ENCODE measurements around the gene ZNF786. TPM values are rescaled to one million over a fixed set of nuclear protein-coding genes. Genes with fewer than 3 reads are reported as not detected.
A peak's percentile ranks its signal among the peaks of the same experiment; 100 is the strongest.
"Not testable (repeated sequence)": the region's sequence is repeated elsewhere in the genome, so short reads cannot be mapped to it uniquely, and the experiment has no call there.

Gene ZNF786
- polyA plus RNA-seq, 3 donors = 1.5 to 1.9 (median 1.7) TPM

DNA sequence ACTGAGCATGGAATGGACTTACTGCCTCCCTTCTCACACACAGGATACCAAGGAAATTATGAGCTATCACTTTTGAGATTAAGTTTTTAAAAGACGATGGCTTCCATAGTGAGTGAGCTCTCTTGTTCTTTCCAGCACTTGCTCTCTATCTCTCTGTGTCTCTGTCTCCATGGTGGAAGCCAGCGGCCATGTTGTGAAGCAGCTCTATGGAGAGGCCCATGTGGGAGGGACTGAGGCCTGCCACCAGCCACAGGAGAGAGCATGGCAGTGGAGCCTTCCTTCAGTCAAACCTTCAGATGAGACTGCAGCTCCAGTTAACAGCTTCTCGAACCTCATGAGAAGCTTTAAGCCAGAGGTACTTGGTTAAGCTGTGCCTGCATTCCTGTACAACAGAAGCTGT is 41.7 kb downstream of the ZNF786 start:
- WGBS, 3 donors = 63 to 82% (median 81%) methylated on average over 3 of the region's 3 CpGs
- no peak overlapping the region for H3K27ac ChIP-seq (ENCODE audit: low read depth, low read length)

GRCh38 chr7:149046416-149046815 is 44.1 kb downstream of the ZNF786 start:
- no peak overlapping the region for H3K27ac ChIP-seq (ENCODE audit: low read depth, low read length)
- 94 to 98% (median 96%) methylated on average over 2 of the region's 2 CpGs for WGBS, 3 donors

DNA sequence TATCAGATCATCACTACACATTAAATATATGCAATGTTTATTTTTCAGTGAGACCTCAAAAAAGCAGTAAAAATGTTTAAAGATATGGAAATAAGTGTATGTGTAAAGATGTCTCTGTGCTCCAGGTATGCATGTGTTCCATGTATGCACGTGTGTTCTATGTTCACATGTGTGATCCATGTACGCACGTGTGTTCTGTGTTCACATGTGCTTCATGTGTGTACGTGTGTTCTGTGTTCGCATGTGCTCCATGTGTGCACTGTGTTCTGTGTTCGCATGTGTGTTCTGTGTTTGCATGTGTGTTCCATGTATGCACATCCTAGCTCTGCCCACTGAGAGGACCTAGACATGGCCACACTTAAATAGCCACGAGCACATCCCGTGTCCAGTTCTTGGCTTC is 46.6 kb downstream of the ZNF786 start:
- no peak overlapping the region for H3K27ac ChIP-seq (ENCODE audit: low read depth, low read length)
- WGBS, 3 donors = 88 to 91% (median 89%) methylated on average over 8 of the region's 8 CpGs

DNA sequence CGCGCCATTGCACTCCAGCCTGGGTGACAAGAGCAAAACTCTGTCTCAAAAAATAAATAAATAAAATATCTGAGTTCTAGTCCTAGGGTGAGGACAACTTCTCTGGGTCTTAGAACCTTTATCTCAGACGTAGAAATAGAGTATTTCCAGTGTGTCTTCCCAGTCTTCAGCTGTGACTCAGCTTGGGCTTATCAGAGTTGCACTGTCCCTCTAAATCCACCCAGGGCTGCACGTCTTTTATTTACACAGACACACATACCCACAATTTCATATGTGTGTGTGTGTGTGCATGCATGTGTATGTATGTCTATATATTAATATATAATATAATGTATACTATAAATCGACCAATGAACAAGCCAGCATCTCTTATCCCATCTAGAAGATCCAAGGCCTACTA is 49.2 kb downstream of the ZNF786 start:
- 82 to 85% (median 82%) methylated on average over 5 of the region's 5 CpGs for WGBS, 3 donors
- no peak overlapping the region for H3K27ac ChIP-seq (ENCODE audit: low read depth, low read length)

- WGBS, 3 donors = 95% methylated on average over 15 to 32 of the region's 32 CpGs
- not testable (repeated sequence) for H3K27ac ChIP-seq (ENCODE audit: low read depth, low read length)
Measured at GRCh38 chr7:149038641-149039040, 51.9 kb downstream of the ZNF786 start.

DNA sequence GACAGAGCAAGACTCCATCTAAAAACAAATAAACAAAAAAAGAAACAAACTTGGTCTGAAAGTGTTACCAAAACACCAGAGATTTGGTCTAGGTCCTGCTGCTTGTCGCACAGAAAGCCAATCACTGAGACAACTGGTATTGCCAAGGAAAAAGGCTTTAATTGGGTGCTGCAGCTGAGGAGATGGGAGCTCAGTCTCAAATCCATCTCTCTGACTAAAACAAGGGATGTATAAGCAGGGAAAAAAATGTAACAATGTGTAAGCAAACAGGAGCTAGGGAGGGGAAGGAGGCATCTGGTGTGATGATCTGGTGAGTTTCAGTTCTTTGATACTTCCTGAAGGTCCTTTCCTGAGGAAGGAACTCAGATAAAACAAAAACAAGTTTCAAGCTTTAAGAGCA is 53.8 kb downstream of the ZNF786 start:
- 94 to 100% (median 98%) methylated on average over 1 of the region's 1 CpG for WGBS, 3 donors
- H3K27ac ChIP-seq (ENCODE audit: low read depth, low read length) = no peak overlapping the region

- WGBS, 3 donors = 96 to 97% (median 96%) methylated on average over 3 of the region's 3 CpGs
Measured at GRCh38 chr7:149031353-149031910, 59.1 kb downstream of the ZNF786 start.

DNA sequence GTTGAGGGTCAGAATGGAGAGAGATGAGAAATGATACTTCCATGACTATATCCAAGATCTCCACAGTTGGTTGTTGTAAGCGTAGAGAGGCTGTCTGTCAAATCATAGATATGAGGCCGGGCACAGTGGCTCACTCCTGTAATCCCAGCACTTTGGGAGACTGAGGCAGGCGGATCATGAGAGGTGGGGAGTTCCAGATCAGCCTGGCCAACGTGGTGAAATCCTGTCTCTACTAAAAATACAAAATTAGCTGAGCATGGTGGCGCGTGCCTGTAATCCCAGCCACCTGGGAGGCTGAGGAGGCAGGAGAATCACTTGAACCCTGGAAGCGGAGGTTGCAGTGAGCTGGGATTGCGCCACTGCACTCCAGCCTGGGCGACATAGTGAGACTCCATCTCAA is 60.1 kb downstream of the ZNF786 start:
- 91 to 94% (median 92%) methylated on average over 9 of the region's 9 CpGs for WGBS, 3 donors
- H3K27ac ChIP-seq (ENCODE audit: low read depth, low read length) = not testable (repeated sequence)

More at GRCh38 chr7:149031353-149031910, 59.1 kb downstream of the ZNF786 start:
- H3K27ac ChIP-seq (ENCODE audit: low read depth, low read length) = no peak overlapping the region

DNA sequence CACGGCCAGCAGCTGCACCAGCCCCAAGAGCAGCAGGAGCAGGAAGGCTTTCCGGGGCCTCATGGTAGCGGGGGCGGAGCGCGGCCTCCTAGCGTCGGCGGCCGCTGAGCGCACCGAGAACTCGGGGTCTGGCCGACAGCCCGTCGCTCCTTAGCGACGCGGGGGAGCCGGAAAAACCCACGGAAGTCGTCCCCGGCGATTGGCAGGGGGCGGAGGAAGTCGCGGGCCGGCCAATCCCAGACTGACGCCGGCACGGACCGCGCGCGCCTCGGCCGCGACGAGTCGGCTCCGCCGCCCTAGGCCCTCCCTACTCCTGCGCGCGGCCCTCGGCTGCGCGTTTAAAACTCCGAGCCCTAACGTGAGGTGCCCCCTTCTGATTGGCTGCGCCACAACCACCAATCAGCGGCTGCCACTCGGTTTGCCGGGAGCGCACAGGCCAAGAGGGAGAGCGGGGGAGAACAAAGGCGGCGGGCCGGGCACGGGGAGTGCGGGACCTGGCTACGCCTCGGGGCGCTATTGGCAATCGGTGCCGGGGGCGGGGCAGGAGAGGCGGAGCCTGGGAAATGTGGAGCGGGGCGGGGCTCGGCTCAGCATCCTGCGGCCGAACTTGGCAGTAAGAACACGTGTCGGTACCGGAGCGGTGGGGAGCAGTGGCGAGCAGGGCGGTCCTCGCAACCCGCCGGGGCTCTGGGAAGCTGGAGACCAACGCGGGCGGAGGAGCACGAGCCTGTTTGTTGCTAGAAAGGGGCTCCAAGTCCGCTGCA is 62.0 kb downstream of the ZNF786 start, which contains the start of gene PDIA4:
PDIA4 (minus strand) TSS at position 160 of the 764 bp plus-strand sequence; CDS start at position 63, 97 bp downstream.
- peak within 1 kb of the TSS; percentile 6 for H3K27ac ChIP-seq (ENCODE audit: low read depth, low read length)
- 0 to 1% (median 1%) methylated on average over 78 to 87 of the region's 87 CpGs for WGBS, 3 donors

DNA sequence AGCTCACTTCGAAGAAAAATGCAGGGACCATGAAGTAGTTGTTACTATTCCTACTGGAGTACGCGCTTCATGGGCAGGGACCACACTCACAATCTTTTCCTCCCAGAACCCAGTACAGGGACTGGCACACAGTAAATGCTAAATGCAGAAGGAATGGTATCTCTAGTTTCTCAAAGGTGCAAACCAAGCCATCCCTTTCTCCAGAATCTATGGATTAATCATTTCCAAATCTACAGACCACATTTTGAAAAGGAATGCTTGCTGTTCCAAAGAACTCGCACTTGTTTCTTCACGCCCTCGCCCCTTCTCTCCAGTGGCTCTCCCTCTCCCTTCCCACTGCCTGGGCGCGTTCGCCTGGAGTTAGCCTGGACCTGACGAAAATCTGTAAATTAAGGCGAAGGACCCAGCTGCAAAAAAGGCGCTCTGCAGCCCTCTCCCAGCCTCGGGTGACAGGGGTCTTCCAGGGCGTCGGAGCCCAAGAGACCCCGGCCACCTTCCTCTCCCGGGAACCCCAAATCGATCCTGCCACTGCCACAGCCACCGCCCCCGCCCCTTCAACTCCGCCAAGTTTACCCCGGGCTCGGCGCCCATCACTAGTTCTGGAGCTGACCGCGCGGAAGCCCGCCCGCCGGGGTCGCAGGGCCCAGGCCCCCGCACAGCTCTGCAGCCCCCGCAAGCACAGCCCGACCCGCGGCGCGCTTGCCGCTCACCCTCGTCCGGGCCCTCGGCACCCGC is 62.7 kb downstream of the ZNF786 start:
- H3K27ac ChIP-seq (ENCODE audit: low read depth, low read length) = peak overlapping the region; percentile 6
- WGBS, 3 donors = 0 to 1% (median 1%) methylated on average over 43 of the region's 43 CpGs

DNA sequence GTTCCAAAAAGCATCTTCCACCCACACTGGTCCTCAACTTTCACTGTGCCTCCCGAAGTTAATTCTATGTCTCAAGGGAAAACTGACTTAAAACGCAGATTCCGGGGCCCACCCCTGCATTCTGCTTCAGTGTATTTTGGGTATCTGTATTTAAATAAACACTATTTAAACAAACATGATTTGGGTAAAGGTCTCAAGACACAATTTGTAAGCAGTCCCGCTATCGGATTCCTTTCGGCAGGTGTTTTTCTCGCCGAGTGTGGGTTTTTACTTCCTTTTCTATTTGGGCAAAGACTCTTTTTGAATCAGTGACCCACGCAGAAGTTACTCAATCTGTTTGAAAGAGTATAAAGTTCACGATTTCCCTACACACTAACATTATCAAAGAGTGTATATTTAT is 63.5 kb downstream of the ZNF786 start:
- H3K27ac ChIP-seq (ENCODE audit: low read depth, low read length) = no peak overlapping the region

DNA sequence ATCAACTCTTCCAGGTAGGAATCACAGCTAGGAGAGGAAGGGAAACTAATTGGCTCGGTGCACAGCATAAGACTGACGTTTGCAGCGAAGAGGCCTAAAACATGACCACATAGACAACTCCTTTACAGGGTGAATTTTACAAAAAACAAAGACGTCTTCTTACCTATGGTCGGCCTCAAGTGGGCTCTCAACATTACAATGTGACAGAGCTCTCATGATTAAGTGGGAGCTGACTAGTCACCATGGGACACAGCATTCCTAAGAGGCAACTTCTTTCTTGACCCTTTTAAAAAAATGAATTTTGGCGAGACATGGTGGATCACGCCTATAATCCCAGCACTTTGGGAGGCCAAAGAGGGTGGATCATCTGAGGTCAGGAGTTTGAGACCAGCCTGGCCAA is 66.9 kb downstream of the ZNF786 start:
- 50 to 87% (median 80%) methylated on average over 7 of the region's 7 CpGs for WGBS, 3 donors
- no peak overlapping the region for H3K27ac ChIP-seq (ENCODE audit: low read depth, low read length)

More for the DNA sequence above, 63.5 kb downstream of the ZNF786 start:
- WGBS, 3 donors = 12 to 28% (median 21%) methylated on average over 10 of the region's 10 CpGs

DNA sequence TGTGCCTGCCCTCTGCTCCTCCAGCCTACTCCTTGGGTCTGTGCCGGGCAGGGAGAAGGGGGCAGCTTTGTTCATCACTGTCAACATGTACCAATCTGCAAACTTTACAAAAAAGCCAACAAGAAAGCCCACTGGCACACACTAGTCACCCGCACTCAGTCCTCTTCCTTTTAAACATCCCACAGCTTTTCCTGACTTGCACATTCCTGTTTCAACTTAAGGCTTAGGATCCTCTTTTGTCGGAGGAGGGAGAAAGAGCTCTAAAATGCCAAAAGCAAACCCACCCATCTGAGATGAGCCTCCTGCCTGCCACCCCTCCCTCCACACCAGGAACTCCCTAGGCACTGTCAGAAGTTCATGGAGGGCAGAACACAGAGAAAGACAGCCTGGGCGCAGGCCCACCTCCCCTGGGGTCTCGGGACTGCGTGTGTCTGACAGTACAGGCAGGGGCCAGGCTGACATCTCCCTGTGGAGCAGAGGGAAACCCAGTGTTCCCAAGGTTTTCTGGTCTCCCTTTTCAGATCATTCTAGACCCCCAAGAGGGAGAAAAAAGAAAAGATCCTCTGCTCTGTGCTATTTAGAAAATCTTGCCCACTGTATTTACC is 67.7 kb downstream of the ZNF786 start:
- 64 to 66% (median 65%) methylated on average over 6 of the region's 6 CpGs for WGBS, 3 donors
- no peak overlapping the region for H3K27ac ChIP-seq (ENCODE audit: low read depth, low read length)

- no peak overlapping the region for H3K27ac ChIP-seq (ENCODE audit: low read depth, low read length)
- 68 to 92% (median 86%) methylated on average over 12 of the region's 12 CpGs for WGBS, 3 donors
Measured at GRCh38 chr7:149021725-149022062, 68.8 kb downstream of the ZNF786 start.

- H3K27ac ChIP-seq (ENCODE audit: low read depth, low read length) = no peak overlapping the region
- 77 to 92% (median 91%) methylated on average over 11 of the region's 11 CpGs for WGBS, 3 donors
Measured at GRCh38 chr7:149020483-149020882, 70.0 kb downstream of the ZNF786 start.

All from adipose tissue (tissue), 3 donors.